K562 (cell line): ENCODE measurements around the gene ATXN2L. TPM values are rescaled to one million over a fixed set of nuclear protein-coding genes. Genes with fewer than 3 reads are reported as not detected.

Experiments used
- ATAC-seq: fragments of 200-7000 bp; cut with Tn5 transposase; 3 replicates; pipeline ENCODE4 v1.9.1; 2020; ENCODE audit warnings: moderate library complexity
- BruUV-seq: library from RNA; stranded (reverse); fragments of 400-500 nt; replicated peaks from 2 replicates; lab custom pipeline; 2021; lab: Mats Ljungman, UMichigan
- CTCF ChIA-PET: fragments of 300-600 bp; formaldehyde crosslinking; extraction: SDS; loops from one replicate; lab custom pipeline; 2021; ENCODE audit warnings: low intra/inter-chr PET ratio; lab: Yijun Ruan, JAX
- POLR2A ChIA-PET: fragments of 300-600, 350-650 bp; sonication (Branson Sonifier 250); formaldehyde crosslinking; extraction: SDS; loops from one replicate; lab custom pipeline; 2021; ENCODE audit warnings: antibody characterized with exemption, inconsistent platforms; lab: Yijun Ruan, JAX
- DNase-seq, 4 experiments: peaks; one replicate each; pipeline versions ENCODE4 v3.0.0 to v3.0.0-alpha.2; 2011 to 2018; ENCODE audit warnings: low spot score in 3 of 4, mixed read lengths in 3 of 4; ENCODE audit errors: extremely low read depth in 1 of 4
- FAIRE-seq: peaks from 2 replicates; lab custom pipeline; 2011; peaks lifted over from hg19 to GRCh38; lab: Jason Lieb, UNC
- H2AFZ ChIP-seq: 2 replicates; pipeline ENCODE4 v1.6.0; 2011; ENCODE audit warnings: low read depth, low read length, control low read depth, inconsistent platforms
- H3K27ac ChIP-seq: fragments of 200-600 bp; 3 replicates; pipeline ENCODE4 v1.8.0; 2011; ENCODE audit warnings: low read depth, mild to moderate bottlenecking, control low read depth, inconsistent platforms, low read length, moderate library complexity, mixed read lengths; ENCODE audit errors: extremely low read depth
- H3K27me3 ChIP-seq, 2 experiments: fragments of 300-600 bp in 1 of 2; 2 replicates in 1 of 2; 3 replicates in 1 of 2; pipeline versions ENCODE4 v1.6.0 to v1.8.0; 2011; ENCODE audit warnings: inconsistent platforms in 2 of 2, low read length in 2 of 2, mild to moderate bottlenecking in 1 of 2, mixed read lengths in 1 of 2, moderate library complexity in 1 of 2; ENCODE audit not compliant: control insufficient read depth in 2 of 2, insufficient read depth in 2 of 2
- H3K36me3 ChIP-seq: fragments of 300-600 bp; 3 replicates; pipeline ENCODE4 v1.8.0; 2011; ENCODE audit warnings: mild to moderate bottlenecking, low read length, inconsistent platforms; ENCODE audit not compliant: control insufficient read depth, insufficient read depth
- H3K4me1 ChIP-seq, 2 experiments: fragments of 200-600 bp in 1 of 2; replicated peaks in 1 of 2; 2 replicates in 1 of 2; 3 replicates in 1 of 2; pipeline versions ENCODE4 v1.5.1 to v1.8.0; 2011; ENCODE audit warnings: inconsistent platforms in 2 of 2, low read length in 2 of 2, mild to moderate bottlenecking in 1 of 2, mixed read lengths in 1 of 2, moderate library complexity in 1 of 2; ENCODE audit not compliant: control insufficient read depth in 2 of 2, insufficient read depth in 2 of 2
- H3K4me2 ChIP-seq: 2 replicates; pipeline ENCODE4 v1.6.1; 2011; ENCODE audit warnings: low read length, control low read depth, inconsistent platforms, mixed read lengths; ENCODE audit not compliant: insufficient read depth
- H3K4me3 ChIP-seq: fragments of 200-600 bp; sonication (generic), shearing (Covaris generic); 2 replicates; pipeline ENCODE4 v1.5.1; 2016; ENCODE audit warnings: control low read depth, inconsistent platforms
- H3K79me2 ChIP-seq: fragments of 200-600 bp; 3 replicates; pipeline ENCODE4 v1.8.0; 2011; ENCODE audit warnings: low read length, inconsistent platforms; ENCODE audit not compliant: control insufficient read depth, insufficient read depth
- H3K9ac ChIP-seq, 2 experiments: 2 replicates each; pipeline versions ENCODE4 v1.6.0 to v1.6.1; 2011; ENCODE audit warnings: low read depth in 2 of 2, low read length in 2 of 2, control low read depth in 1 of 2, inconsistent platforms in 1 of 2, mild to moderate bottlenecking in 1 of 2, mixed read lengths in 1 of 2; ENCODE audit not compliant: insufficient read depth in 1 of 2
- H3K9me1 ChIP-seq: one replicate; pipeline ENCODE4 v1.6.0; 2011; ENCODE audit warnings: inconsistent platforms, mild to moderate bottlenecking, low read length, moderate library complexity; ENCODE audit not compliant: control insufficient read depth, insufficient read depth
- H3K9me3 ChIP-seq: replicated peaks from 2 replicates; pipeline ENCODE4 v1.5.1; 2011; ENCODE audit warnings: low read depth, low read length, inconsistent platforms; ENCODE audit not compliant: control insufficient read depth, insufficient read depth
- H4K20me1 ChIP-seq: replicated peaks from 2 replicates; pipeline ENCODE4 v1.6.1; 2011; ENCODE audit warnings: low read length, inconsistent platforms, mixed read lengths; ENCODE audit not compliant: control insufficient read depth, insufficient read depth
- EGR1 ChIP-seq: fragments of 450-650 bp; conservative IDR thresholded peaks from 2 replicates; pipeline ENCODE4 v1.6.1; 2017; ENCODE audit warnings: mild to moderate bottlenecking
- NFIX ChIP-seq: fragments of 250-450 bp; sonication (Bioruptor Pico); IDR thresholded peaks from 2 replicates; pipeline ENCODE4 v1.4.0; 2020; ENCODE audit warnings: low read depth, mild to moderate bottlenecking, moderate library complexity
- RBFOX2 ChIP-seq: fragments of 200-400 bp; formaldehyde crosslinking; IDR thresholded peaks from 2 replicates; pipeline ENCODE4 v1.6.1; 2017; ENCODE audit warnings: low read depth, mild to moderate bottlenecking, low read length, moderate library complexity
- ZNF639 ChIP-seq, 2 experiments: fragments of 200-800 bp in 1 of 2; sonication (Bioruptor generic) in 1 of 2; sonication (generic) in 1 of 2; formaldehyde crosslinking in 1 of 2; IDR thresholded peaks in 1 of 2; conservative IDR thresholded peaks in 1 of 2; 2 replicates each; pipeline versions ENCODE4 v1.5.0 to v1.6.1; 2016 to 2020; ENCODE audit warnings: missing compliant biosample characterization in 1 of 2, missing genetic modification characterization in 1 of 2, missing genetic modification reagents in 1 of 2
- WGBS: fragments of 100-300 bp; shearing (Covaris generic); methylation state at CpG from one replicate; pipeline ENCODE4 v1.1.6; 2016; ENCODE audit warnings: low coverage, mixed read lengths; ENCODE audit not compliant: insufficient coverage; ENCODE audit errors: missing lambda C conversion rate; 5-methylcytosine and 5-hydroxymethylcytosine counted together
- in situ Hi-C: fragments of 300-500 bp; cut with MboI; formaldehyde crosslinking; loops from 4 replicates; pipeline ENCODE4 v1.15.0; 2018; ENCODE audit warnings: inconsistent platforms, mixed read lengths
- intact Hi-C: fragments of 100-400 bp; cut with micrococcal nuclease; formaldehyde crosslinking; loops from 2 replicates; pipeline ENCODE4 v1.14.2; 2022
- polyA plus RNA-seq, 8 experiments: library from polyadenylated mRNA; depleted of rRNA in 4 of 8; stranded (reverse) in 5 of 8; unstranded in 3 of 8; fragments of >200 nt; fragmentation: Nextera tagmentation in 2 of 8; fragmentation: Illumina TruSeq in 1 of 8; extraction: Ambion mirVana in 2 of 8; extraction: Trizol in 1 of 8; gene quantifications; 2 replicates each; pipeline versions ENCODE4 v1.2.1 to v1.2.3, GENCODE V29; 2011 to 2014; ENCODE audit warnings: inconsistent platforms in 1 of 8, missing spikeins in 1 of 8
- total RNA-seq, 7 experiments: library from RNA; depleted of rRNA in 6 of 7; stranded (reverse); fragments of >200 nt in 6 of 7; fragmentation: Illumina TruSeq in 2 of 7; extraction: Trizol in 2 of 7; gene quantifications; 2 replicates each; pipeline versions ENCODE4 v1.2.1 to v1.2.3, GENCODE V29; 2011 to 2021; ENCODE audit warnings: low replicate concordance in 1 of 7

Gene ATXN2L
- total and polyA plus RNA-seq, 9 of the 15 experiments (the other 6 are each of a cell fraction or from before 2014, with no cell fraction given), result 3.8 to 280 (median 37.2) TPM

GRCh38 chr16:28876973-28877654 is 54.3 kb downstream of the ATXN2L start:
- Histone ChIP-seq H3K4me2 (no peak overlapping the region), H3K9me3 (no peaks in the 10 kb centered on the region), H3K4me1 (peaks cover 11 to 68% of the 10 kb centered on the region in 2 experiments; a peak in 4 of 5 replicates), H3K9ac (peak overlapping the region in 1 of 2 experiments; percentile 73; a peak in 2 of 4 replicates), H3K79me2 (peaks cover 9% of the 10 kb centered on the region), H4K20me1 (no peaks in the 10 kb centered on the region), H3K27ac (no peak overlapping the region), H3K36me3 (peaks cover 27% of the 10 kb centered on the region; the same call in 2 of the 3 replicates), H3K27me3 (no peaks in the 10 kb centered on the region; a peak in 1 of 5 replicates), H2AFZ (no peak overlapping the region), H3K4me3 (no peak overlapping the region), H3K9me1 (no peaks in the 10 kb centered on the region)
- DNase-seq, result peak in 1 of 4 experiments; percentile 20
- BruUV-seq, result no TSS peak
- ChIA-PET POLR2A (interaction anchor here (6.9 kb wide), 1 partner anchor 14 kb away, joined by 58 read pairs; the partner anchor contains the start of gene SH2B1), CTCF (no interaction called here)
- intact Hi-C loops (no loop called here), in situ Hi-C loops (no loop called here)
- TF ChIP-seq EGR1 (0 out of 2 replicates have a peak, but pooled peaks have one; percentile 7), ZNF639 (CRISPR knock-in tag; conservative IDR thresholded peaks at IDR 0.05 in 1 of 2, IDR thresholded peaks at IDR 0.05 in 1 of 2) (no peak), NFIX (CRISPR knock-in tag) (no peak), RBFOX2 (peak; percentile 22; the same call in 1 of the 2 replicates)
- 62% methylated on average over 11 of the region's 12 CpGs for WGBS
- no peak for FAIRE-seq
- no peak for ATAC-seq
